GM18858 (cell line): ENCODE results near the gene CCNH.
A peak's percentile ranks its signal among the peaks of the same experiment; 100 is the strongest.

Experiments used
- ATAC-seq: cut with Tn5 transposase; IDR thresholded peaks from one replicate; pipeline ENCODE4 v1.9.1; 2021; ENCODE audit not compliant: unreplicated experiment

The CCNH gene

DNA sequence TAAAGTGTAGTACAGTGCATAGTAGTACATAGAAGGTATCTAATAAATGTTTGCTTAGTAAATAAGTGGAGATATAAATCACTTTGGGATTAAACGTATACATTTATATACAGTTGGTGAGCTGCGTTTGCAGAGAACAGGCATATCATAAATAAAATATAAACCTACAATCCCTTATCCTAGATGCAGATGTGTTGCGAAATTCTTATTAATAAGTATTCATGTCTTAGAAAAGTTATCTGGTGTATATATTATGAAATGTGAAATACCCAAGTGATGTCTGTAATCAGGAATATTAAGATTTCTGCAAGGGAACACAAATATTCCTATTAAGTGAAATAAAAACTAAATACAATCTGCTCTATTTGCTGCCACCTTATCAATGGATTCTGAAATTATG is 8.8 kb downstream of the CCNH start:
- no peak for ATAC-seq

- no peak for ATAC-seq
Measured at GRCh38 chr5:87403409-87403808, 9.3 kb downstream of the CCNH start.

DNA sequence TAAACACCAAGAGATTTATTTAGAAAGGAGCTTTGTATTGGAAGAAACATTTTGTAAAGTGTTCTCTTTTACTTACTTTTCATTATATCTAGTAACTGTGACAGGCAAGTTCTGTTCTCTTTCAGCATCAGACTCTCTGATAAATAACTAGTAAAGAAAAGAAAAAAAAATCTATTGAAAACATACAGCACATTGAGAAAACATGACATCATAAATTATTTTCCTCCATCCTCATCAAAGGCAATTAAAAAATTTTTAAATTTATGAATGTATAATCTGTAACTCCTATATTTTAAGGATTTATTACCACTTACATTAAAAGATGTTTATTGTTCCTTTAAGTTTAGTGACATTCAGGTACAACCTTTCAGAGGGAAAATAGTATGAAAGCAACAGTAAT is 11.1 kb downstream of the CCNH start:
- no peak for ATAC-seq

DNA sequence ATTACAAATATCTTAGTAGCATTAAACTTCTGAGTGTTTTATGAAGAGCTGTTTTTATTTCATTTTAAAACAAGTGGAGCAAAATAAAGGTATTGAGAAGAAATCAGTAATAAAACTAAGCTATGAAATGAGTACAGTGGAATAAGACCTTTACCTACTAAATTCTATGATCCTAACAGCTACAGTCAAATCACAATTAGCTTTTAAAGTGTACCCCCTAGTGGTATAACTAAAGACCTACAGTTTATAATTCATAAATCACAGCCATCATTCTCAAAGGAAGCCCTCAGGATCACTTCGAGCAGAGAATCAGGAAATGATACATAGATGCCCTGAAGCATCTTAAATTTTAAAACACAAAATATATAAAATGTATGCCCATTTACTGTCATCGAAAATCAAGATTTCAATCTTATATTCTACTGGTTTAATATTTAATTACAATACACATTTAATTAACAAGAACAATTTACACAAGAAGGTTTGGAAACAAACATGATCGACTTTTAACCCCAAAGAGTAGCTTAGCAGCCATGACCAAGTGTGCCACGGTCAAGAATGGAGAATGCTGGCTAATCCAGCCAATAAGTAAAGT is 12.3 kb downstream of the CCNH start:
- peak; percentile 80 for ATAC-seq

- ATAC-seq, result no peak
Measured at GRCh38 chr5:87399720-87400119, 13.0 kb downstream of the CCNH start.

GRCh38 chr5:87398981-87399614 is 13.6 kb downstream of the CCNH start:
- no peak for ATAC-seq

- no peak for ATAC-seq
Measured at GRCh38 chr5:87394411-87395165, 18.1 kb downstream of the CCNH start.

- no peak for ATAC-seq
Measured at GRCh38 chr5:87393331-87393730, 19.4 kb downstream of the CCNH start.

- ATAC-seq, result no peak
Measured at GRCh38 chr5:87392801-87393200, 19.9 kb downstream of the CCNH start.

DNA sequence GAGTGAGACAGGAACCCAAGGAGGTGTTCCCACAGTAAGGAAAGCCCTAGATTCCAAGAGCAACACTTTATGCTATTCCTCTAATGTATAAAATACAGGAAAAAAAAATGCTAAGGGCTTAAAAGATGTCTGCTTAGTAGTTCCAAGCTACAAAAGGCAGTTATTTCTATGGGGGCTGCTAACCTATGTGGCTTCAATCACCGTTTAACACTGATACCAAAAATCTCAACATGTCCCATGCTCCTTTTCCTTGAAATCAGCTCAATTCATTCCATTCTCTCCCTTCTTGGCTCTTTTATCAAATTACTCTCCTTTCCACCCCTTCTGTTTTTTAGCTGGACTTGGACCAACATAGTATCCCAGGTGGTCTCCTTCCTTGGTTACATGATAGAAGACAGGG is 20.6 kb downstream of the CCNH start:
- no peak for ATAC-seq

GRCh38 chr5:87390576-87391199 is 22.0 kb downstream of the CCNH start:
- no peak for ATAC-seq

- no peak for ATAC-seq
Measured at GRCh38 chr5:87390075-87390474, 22.7 kb downstream of the CCNH start.

DNA sequence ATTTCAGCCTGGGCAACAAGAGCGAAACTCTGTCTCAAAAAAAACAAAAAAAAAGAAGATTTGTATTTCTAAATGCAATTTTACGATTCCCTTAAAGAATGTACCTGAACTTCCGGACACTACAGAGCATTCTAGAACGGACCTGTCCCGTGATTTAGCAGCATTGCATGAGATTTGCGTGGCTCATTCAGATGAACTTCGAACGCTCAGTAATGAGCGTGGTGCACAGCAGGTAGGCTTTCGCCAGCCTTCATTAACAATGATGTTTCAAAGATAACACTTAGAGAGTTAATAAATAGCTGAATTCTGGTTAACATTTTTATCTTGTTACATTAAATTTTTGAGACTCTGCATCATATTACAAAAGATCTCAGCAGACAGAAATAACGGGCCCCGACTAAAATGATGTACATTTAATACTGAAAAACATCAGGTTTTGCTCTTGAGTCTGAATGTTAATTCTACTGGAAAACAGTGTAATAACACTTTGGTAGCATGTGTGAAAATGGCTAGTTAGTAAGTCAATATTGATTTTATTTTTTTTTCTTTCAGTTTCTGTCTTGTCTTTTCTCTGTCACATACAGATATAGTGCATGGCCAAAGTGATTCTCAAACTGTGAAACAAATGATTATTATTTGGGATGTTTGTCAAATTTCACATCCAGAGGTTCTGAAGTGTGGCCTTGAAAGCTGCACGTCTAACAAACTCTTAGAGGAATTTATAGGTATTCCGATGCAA is 23.3 kb downstream of the CCNH start:
- ATAC-seq, result no peak

DNA sequence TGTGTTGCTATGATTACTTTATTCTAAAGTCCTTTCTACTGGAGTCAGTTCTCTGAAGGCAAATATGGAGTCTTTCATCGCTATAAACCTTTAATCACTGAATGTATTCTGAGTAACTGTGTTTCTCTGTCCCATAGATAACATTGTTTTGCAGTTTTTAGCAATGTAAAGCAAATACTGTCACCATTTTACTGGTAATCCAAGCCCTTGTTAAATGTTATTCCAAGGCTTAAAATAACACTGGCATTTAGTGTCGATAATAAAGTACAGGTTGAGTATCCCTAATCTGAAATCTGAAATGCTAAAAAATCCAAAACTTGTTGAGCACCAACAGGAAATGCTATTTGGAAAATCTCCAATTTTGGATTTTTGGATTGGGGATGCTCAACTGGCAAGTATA is 24.6 kb downstream of the CCNH start:
- ATAC-seq, result no peak

DNA sequence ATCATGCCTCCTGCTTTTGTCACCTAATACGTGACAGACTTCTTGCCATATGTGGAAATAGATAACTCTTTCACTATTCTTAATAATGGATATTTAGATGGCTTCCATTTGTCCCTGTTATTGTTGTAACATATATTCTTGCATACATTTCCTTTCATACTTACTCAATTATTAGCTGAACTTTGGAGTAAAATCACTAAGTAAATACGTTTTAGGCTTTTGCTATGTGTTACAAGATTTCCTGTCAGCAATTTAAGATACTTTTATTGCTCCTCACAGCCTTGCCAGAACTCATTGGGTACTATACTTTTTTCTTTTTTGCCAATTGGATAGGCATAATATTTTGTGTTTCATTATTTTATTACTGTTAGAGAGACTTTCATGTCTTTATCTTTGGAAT is 26.9 kb downstream of the CCNH start:
- no peak for ATAC-seq

- no peak for ATAC-seq
Measured at GRCh38 chr5:87383216-87383615, 29.5 kb downstream of the CCNH start.

GRCh38 chr5:87382224-87382623 is 30.5 kb downstream of the CCNH start:
- no peak for ATAC-seq

DNA sequence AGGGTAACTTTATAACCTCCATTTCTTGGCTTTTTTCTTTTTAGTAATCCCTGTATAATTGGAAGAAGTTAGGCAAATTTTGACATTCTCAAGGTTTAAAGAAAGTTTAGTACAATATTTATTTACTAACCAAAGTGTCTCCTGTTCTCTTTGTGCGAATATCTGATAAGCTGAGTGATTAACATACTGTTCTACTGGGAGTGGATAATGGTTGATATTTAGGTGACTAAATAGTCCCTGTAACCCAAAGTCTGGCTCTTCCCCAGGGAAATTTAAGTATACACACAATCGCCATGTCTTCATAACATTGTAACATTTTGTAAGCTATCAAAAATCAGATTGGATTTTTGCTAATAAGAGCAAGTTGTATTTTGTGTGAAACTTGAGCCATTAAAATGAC is 40.0 kb downstream of the CCNH start:
- no peak for ATAC-seq

- ATAC-seq, result no peak
Measured at GRCh38 chr5:87369431-87369830, 43.3 kb downstream of the CCNH start.

GRCh38 chr5:87368601-87369000 is 44.1 kb downstream of the CCNH start:
- no peak for ATAC-seq

DNA sequence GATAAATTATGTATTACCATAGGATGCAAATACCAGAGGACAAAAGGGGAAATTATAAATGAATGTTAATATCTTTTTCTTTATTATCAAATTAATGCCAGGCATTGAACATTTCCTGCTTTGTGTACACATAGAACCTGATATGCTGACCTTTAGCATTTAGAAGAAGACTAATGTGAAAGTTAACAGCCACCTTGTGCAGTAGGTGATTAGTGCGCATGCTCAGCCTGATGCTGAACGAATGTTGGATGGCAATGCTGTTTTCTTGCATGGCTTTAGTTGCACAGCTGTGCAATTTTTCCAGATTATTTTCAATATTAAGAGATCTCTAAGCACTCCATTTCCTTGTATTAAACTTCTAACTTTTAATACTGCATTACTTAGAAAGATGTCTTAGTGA is 45.5 kb downstream of the CCNH start:
- ATAC-seq, result no peak
